Neural cell (in vitro differentiated cells): ENCODE results near the gene CREB3L2. TPM values are rescaled to one million over a fixed set of nuclear protein-coding genes. Genes with fewer than 3 reads are reported as not detected.

Source experiments
- H2AFZ ChIP-seq: fragments of 200-600, 300-800 bp; sonication (generic), shearing (Covaris generic); 2 replicates; pipeline ENCODE4 v1.6.0; 2014; ENCODE audit warnings: low read depth, mild to moderate bottlenecking, antibody characterized with exemption, low read length, moderate library complexity
- H3F3A ChIP-seq: fragments of 200-600 bp; shearing (Covaris generic); 2 replicates; pipeline ENCODE4 v1.6.1; 2016; ENCODE audit warnings: mild to moderate bottlenecking, moderate library complexity, mixed read lengths, antibody characterized with exemption, low read length; ENCODE audit not compliant: insufficient read depth, poor library complexity, severe bottlenecking
- H3K27ac ChIP-seq: fragments of 200-600, 300-800 bp; sonication (generic), shearing (Covaris generic); 2 replicates; pipeline ENCODE4 v1.5.1; 2014; ENCODE audit warnings: mild to moderate bottlenecking, low read length, moderate library complexity
- H3K27me3 ChIP-seq: fragments of 300-800, 200-600 bp; sonication (generic), shearing (Covaris generic); 2 replicates; pipeline ENCODE4 v1.6.0; 2014; ENCODE audit warnings: mild to moderate bottlenecking, low read depth, low read length, moderate library complexity; ENCODE audit not compliant: insufficient read depth
- H3K36me3 ChIP-seq: fragments of 300-800, 200-600 bp; sonication (generic), shearing (Covaris generic); 2 replicates; pipeline ENCODE4 v1.5.1; 2014; ENCODE audit warnings: mild to moderate bottlenecking, antibody characterized with exemption, low read length, moderate library complexity; ENCODE audit not compliant: insufficient read depth
- H3K4me2 ChIP-seq: fragments of 300-800, 200-600 bp; sonication (generic), shearing (Covaris generic); 2 replicates; pipeline ENCODE4 v1.6.0; 2014; ENCODE audit warnings: mild to moderate bottlenecking, low read length
- H3K4me3 ChIP-seq: fragments of 300-800, 200-600 bp; sonication (generic), shearing (Covaris generic); 2 replicates; pipeline ENCODE4 v1.5.1; 2014; ENCODE audit warnings: mild to moderate bottlenecking, low read length, moderate library complexity
- H3K79me2 ChIP-seq: fragments of 200-600 bp; shearing (Covaris generic); replicated peaks from 2 replicates; pipeline ENCODE4 v1.6.0; 2014; ENCODE audit warnings: mild to moderate bottlenecking, low read length, moderate library complexity; ENCODE audit not compliant: insufficient read depth
- H3K9ac ChIP-seq: fragments of 300-800, 200-600 bp; sonication (generic), shearing (Covaris generic); 2 replicates; pipeline ENCODE4 v1.6.1; 2016; ENCODE audit warnings: mild to moderate bottlenecking, low read length, mixed read lengths
- H3K9me2 ChIP-seq: fragments of 200-600 bp; shearing (Covaris generic); 2 replicates; pipeline ENCODE4 v1.6.1; 2016; ENCODE audit warnings: mild to moderate bottlenecking, low read length, mixed read lengths; ENCODE audit not compliant: insufficient read depth
- H3K9me3 ChIP-seq: fragments of 200-600, 300-800 bp; sonication (generic), shearing (Covaris generic); 2 replicates; pipeline ENCODE4 v1.6.1; 2016; ENCODE audit warnings: mild to moderate bottlenecking, mixed run types, low read length, moderate library complexity, mixed read lengths
- H4K20me1 ChIP-seq: fragments of 200-600 bp; shearing (Covaris generic); 2 replicates; pipeline ENCODE4 v1.6.1; 2016; ENCODE audit warnings: mild to moderate bottlenecking, mixed run types; ENCODE audit not compliant: insufficient read depth
- CTCF ChIP-seq: fragments of 450-650 bp; IDR thresholded peaks from 2 replicates; pipeline ENCODE4 v1.5.1; 2014; ENCODE audit warnings: antibody characterized with exemption, mild to moderate bottlenecking, moderate library complexity; ENCODE audit not compliant: poor library complexity, severe bottlenecking
- EP300 ChIP-seq: fragments of 450-650 bp; conservative IDR thresholded peaks from 2 replicates; pipeline ENCODE4 v1.6.1; 2014; ENCODE audit warnings: antibody characterized with exemption, mild to moderate bottlenecking, moderate library complexity; ENCODE audit not compliant: poor library complexity, severe bottlenecking
- EZH2 ChIP-seq: fragments of 200-600, 300-800 bp; shearing (Covaris generic), sonication (generic); IDR thresholded peaks from 2 replicates; pipeline ENCODE4 v1.6.1; 2014; ENCODE audit warnings: antibody characterized with exemption, low read length, borderline replicate concordance, mild to moderate bottlenecking; ENCODE audit not compliant: insufficient read depth, poor library complexity, severe bottlenecking
- MXI1 ChIP-seq: fragments of 450-650 bp; conservative IDR thresholded peaks from 2 replicates; pipeline ENCODE4 v1.6.1; 2014; ENCODE audit warnings: antibody characterized with exemption, mild to moderate bottlenecking; ENCODE audit not compliant: poor library complexity, severe bottlenecking
- POLR2AphosphoS5 ChIP-seq: IDR thresholded peaks from 2 replicates; pipeline ENCODE4 v1.6.1; 2012
- RAD21 ChIP-seq: fragments of 450-650 bp; conservative IDR thresholded peaks from 2 replicates; pipeline ENCODE4 v1.6.1; 2014; ENCODE audit warnings: antibody characterized with exemption, mild to moderate bottlenecking, moderate library complexity
- REST ChIP-seq: IDR thresholded peaks from 2 replicates; pipeline ENCODE4 v1.6.1; 2012; ENCODE audit warnings: borderline replicate concordance
- SMC3 ChIP-seq: fragments of 450-650 bp; conservative IDR thresholded peaks from 2 replicates; pipeline ENCODE4 v1.6.1; 2014; ENCODE audit warnings: antibody characterized with exemption, mild to moderate bottlenecking, moderate library complexity; ENCODE audit not compliant: poor library complexity
- TAF1 ChIP-seq: IDR thresholded peaks from 2 replicates; pipeline ENCODE4 v1.6.1; 2012; ENCODE audit warnings: low read depth
- polyA plus RNA-seq: library from polyadenylated mRNA; depleted of rRNA; stranded (reverse); fragments of >200 nt; gene quantifications from 2 replicates; pipeline ENCODE4 v1.2.3, GENCODE V29; 2014

CREB3L2 gene
- polyA plus RNA-seq, 1 donor from 2014 or later: 1.5 TPM

- H3K4me3 ChIP-seq: no peak overlapping the region
- H3K9me3 ChIP-seq: no peaks in the 10 kb centered on the region
- H3K9ac ChIP-seq: no peak overlapping the region
- H3K27me3 ChIP-seq: no peaks in the 10 kb centered on the region
- H3K4me2 ChIP-seq: no peak overlapping the region
- peaks cover 4% of the 10 kb centered on the region for H3K79me2 ChIP-seq
- H3K36me3 ChIP-seq: no peaks in the 10 kb centered on the region
- no peak for TF ChIP-seq CTCF
- TF ChIP-seq RAD21: no peak
- TF ChIP-seq POLR2AphosphoS5: no peak
- no peak for TF ChIP-seq SMC3
- no peak for TF ChIP-seq MXI1
- TF ChIP-seq REST: no peak
- TF ChIP-seq EZH2: no peak
- TF ChIP-seq EP300: no peak
- no peak for TF ChIP-seq TAF1
- no peaks in the 10 kb centered on the region for H3K9me2 ChIP-seq
- H2AFZ ChIP-seq: no peak overlapping the region
- no peaks in the 10 kb centered on the region for H3F3A ChIP-seq
- H3K27ac ChIP-seq: no peak overlapping the region
- H4K20me1 ChIP-seq: no peaks in the 10 kb centered on the region
Measured at GRCh38 chr7:137989094-137989493, 12.8 kb downstream of the CREB3L2 start.

GRCh38 chr7:137987968-137988367 is 13.9 kb downstream of the CREB3L2 start:
- Histone ChIP-seq H3K9me2 (no peaks in the 10 kb centered on the region), H3K36me3 (no peaks in the 10 kb centered on the region), H4K20me1 (no peaks in the 10 kb centered on the region), H3F3A (no peaks in the 10 kb centered on the region), H2AFZ (no peak overlapping the region), H3K9ac (no peak overlapping the region), H3K27ac (no peak overlapping the region), H3K4me2 (no peak overlapping the region), H3K79me2 (peaks cover 4% of the 10 kb centered on the region), H3K27me3 (no peaks in the 10 kb centered on the region), H3K4me3 (no peak overlapping the region), H3K9me3 (no peaks in the 10 kb centered on the region)
- TF ChIP-seq CTCF: no peak
- no peak for TF ChIP-seq REST
- TF ChIP-seq MXI1: no peak
- no peak for TF ChIP-seq EZH2
- no peak for TF ChIP-seq TAF1
- no peak for TF ChIP-seq POLR2AphosphoS5
- TF ChIP-seq RAD21: no peak
- no peak for TF ChIP-seq SMC3
- no peak for TF ChIP-seq EP300
